ENCODE data around the gene LUZP2.
A peak's percentile ranks its signal among the peaks of the same experiment; 100 is the strongest.
"Not testable (repeated sequence)": the region's sequence is repeated elsewhere in the genome, so short reads cannot be mapped to it uniquely, and the experiment has no call there.

Gene LUZP2

DNA sequence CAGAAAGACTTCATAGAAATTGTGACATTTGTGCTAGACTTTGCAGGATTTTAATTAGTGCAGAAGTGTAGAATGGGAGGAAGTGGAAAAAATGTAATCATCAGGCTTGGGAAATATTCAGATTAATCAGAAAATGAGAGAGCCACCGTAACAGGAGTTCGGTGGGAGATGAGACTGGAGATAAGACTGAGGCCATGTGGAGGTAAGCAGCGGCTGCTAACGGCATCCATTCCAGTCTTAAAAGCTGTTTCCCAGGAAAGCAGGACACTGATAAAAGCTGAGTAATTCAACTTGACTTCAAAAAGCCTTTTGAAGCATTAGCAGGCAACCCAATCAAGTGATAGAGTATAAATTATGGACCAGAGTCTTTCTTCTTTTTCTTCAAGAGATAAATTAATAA, 369.9 kb downstream of the LUZP2 start:
- no peaks in the 10 kb centered on the region for H3K36me3 ChIP-seq (ENCODE audit: control insufficient read depth in 5 of 5, insufficient read depth in 5 of 5, low read length in 5 of 5)
- no peak overlapping the region for H3K27ac ChIP-seq (ENCODE audit: low read depth, low read length)
- H3K4me1 ChIP-seq (ENCODE audit: control insufficient read depth in 5 of 5, insufficient read depth in 5 of 5, low read length in 5 of 5): peaks cover 0 to 16% (median 0%) of the 10 kb centered on the region in 5 donors
- peaks cover 0 to 8% (median 3%) of the 10 kb centered on the region in 5 donors for H3K9me3 ChIP-seq (ENCODE audit: control insufficient read depth in 5 of 5, low read length in 5 of 5)
- H3K27me3 ChIP-seq (ENCODE audit: control insufficient read depth in 5 of 5, insufficient read depth in 4 of 5, low read length in 5 of 5): no peaks in the 10 kb centered on the region
- H3K9ac ChIP-seq (ENCODE audit: low read length in 5 of 5): no peak overlapping the region
- H3K4me3 ChIP-seq (ENCODE audit: low read depth in 1 of 5, low read length in 5 of 5): no peak overlapping the region

DNA sequence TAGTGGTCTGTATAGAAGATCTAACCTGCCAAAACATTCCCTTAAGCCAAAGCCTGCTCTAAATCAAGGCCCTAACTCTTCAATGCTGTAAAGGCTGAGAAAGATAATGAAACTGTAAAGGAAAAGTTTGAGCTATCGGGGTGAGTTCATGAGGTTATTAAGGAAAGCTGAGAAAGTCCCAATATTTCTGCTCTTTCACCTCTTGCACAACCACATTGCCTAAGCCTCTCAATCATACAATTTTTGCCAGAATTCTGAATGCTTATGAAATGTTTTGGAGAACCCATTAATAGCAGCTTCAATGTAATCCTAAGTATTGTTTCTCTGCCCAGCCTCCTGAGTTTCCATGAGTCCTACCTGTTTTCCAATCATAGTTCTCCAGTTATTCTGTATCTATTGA, 373.2 kb downstream of the LUZP2 start:
- Histone ChIP-seq H3K27me3 (ENCODE audit: control insufficient read depth in 5 of 5, insufficient read depth in 4 of 5, low read length in 5 of 5) (no peaks in the 10 kb centered on the region), H3K36me3 (ENCODE audit: control insufficient read depth in 5 of 5, insufficient read depth in 5 of 5, low read length in 5 of 5) (no peaks in the 10 kb centered on the region), H3K4me3 (ENCODE audit: low read depth in 1 of 5, low read length in 5 of 5) (no peak overlapping the region), H3K27ac (ENCODE audit: low read depth, low read length) (peak overlapping the region; percentile 55), H3K9me3 (ENCODE audit: control insufficient read depth in 5 of 5, low read length in 5 of 5) (peaks cover 0 to under 1% (median 0%) of the 10 kb centered on the region in 5 donors), H3K4me1 (ENCODE audit: control insufficient read depth in 5 of 5, insufficient read depth in 5 of 5, low read length in 5 of 5) (peaks cover 0 to 36% (median 11%) of the 10 kb centered on the region in 5 donors), H3K9ac (ENCODE audit: low read length in 5 of 5) (peak overlapping the region in 2 of 5 donors; percentile 7 to 17)

DNA sequence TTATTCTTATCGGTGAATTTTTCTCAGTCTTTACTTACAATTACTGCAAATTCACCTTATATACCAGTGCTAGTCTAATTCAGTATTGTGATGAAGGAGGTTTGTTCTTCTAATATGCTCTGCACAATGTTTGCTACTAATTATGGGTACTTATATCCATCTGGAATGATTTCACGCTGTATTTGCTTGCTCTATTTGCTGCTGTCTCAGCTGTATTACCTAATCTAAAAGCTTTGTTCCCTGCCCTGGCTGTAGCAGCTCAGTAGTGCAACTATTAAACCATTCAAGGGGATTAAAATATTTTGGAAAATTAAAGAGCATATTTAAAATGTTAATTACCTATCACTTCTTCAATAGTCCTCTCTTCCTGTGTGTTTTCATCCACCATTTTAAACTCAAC, 375.3 kb downstream of the LUZP2 start:
- Histone ChIP-seq H3K4me3 (ENCODE audit: low read depth in 1 of 5, low read length in 5 of 5) (no peak overlapping the region), H3K36me3 (ENCODE audit: control insufficient read depth in 5 of 5, insufficient read depth in 5 of 5, low read length in 5 of 5) (no peaks in the 10 kb centered on the region), H3K4me1 (ENCODE audit: control insufficient read depth in 5 of 5, insufficient read depth in 5 of 5, low read length in 5 of 5) (peaks cover 0 to 36% (median 11%) of the 10 kb centered on the region in 5 donors), H3K27ac (ENCODE audit: low read depth, low read length) (no peak overlapping the region), H3K27me3 (ENCODE audit: control insufficient read depth in 5 of 5, insufficient read depth in 4 of 5, low read length in 5 of 5) (no peaks in the 10 kb centered on the region), H3K9me3 (ENCODE audit: control insufficient read depth in 5 of 5, low read length in 5 of 5) (no peaks in the 10 kb centered on the region), H3K9ac (ENCODE audit: low read length in 5 of 5) (no peak overlapping the region)

DNA sequence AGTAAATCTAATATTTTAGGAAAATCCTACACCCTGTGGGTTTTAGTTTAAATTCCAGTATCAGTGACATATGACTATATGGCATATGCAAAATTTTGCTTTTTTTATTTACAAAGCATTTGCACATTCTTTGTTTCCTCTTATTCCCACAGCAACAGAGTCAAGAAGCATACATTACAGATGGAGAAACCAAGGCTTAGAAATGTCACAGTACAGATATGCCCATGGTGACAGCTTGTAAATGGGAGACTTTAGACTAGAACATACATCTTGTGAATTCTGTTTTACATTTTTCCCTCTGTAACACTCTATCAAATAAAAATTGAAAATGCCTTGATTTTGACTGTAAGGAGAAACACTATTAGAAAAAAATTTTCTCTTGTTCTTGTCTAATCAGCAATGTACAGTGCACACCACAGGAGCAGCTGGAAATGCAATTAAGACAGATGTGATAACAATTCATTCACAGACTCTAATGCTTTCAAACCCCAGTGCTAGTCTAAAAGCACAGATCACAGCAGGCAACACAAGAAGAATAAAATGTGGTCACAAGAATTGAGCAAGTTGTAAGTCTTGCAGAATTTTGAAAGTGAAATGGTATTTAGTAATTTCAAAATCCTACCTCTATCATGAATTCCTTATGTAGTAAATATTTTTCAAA, 375.9 kb downstream of the LUZP2 start:
- peaks cover 0 to 36% (median 11%) of the 10 kb centered on the region in 5 donors for H3K4me1 ChIP-seq (ENCODE audit: control insufficient read depth in 5 of 5, insufficient read depth in 5 of 5, low read length in 5 of 5)
- H3K27ac ChIP-seq (ENCODE audit: low read depth, low read length): no peak overlapping the region
- H3K9ac ChIP-seq (ENCODE audit: low read length in 5 of 5): peak overlapping the region in 1 of 5 donors; percentile 16
- no peaks in the 10 kb centered on the region for H3K9me3 ChIP-seq (ENCODE audit: control insufficient read depth in 5 of 5, low read length in 5 of 5)
- H3K36me3 ChIP-seq (ENCODE audit: control insufficient read depth in 5 of 5, insufficient read depth in 5 of 5, low read length in 5 of 5): no peaks in the 10 kb centered on the region
- H3K4me3 ChIP-seq (ENCODE audit: low read depth in 1 of 5, low read length in 5 of 5): no peak overlapping the region
- no peaks in the 10 kb centered on the region for H3K27me3 ChIP-seq (ENCODE audit: control insufficient read depth in 5 of 5, insufficient read depth in 4 of 5, low read length in 5 of 5)

DNA sequence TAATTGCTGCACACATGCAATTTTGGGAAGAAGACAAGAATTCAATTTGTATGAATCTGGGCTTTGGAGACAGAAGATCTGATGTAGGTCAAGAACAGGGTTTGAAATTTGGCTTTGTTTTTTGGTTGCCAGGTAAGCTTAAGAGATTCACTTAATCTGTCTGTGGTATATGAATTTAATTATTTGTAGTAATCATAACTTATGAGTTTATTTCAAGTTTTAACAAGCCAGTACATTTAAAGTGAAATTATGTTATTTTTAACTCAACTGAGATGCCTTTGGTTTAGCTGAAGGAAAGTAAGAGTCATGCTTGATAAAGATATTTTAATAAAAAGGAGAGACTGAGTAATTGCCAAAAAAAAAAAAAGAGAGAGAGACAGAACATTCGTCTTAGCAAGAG, 384.1 kb downstream of the LUZP2 start:
- Histone ChIP-seq H3K9ac (ENCODE audit: low read length in 5 of 5) (no peak overlapping the region), H3K4me3 (ENCODE audit: low read depth in 1 of 5, low read length in 5 of 5) (no peak overlapping the region), H3K36me3 (ENCODE audit: control insufficient read depth in 5 of 5, insufficient read depth in 5 of 5, low read length in 5 of 5) (no peaks in the 10 kb centered on the region), H3K27ac (ENCODE audit: low read depth, low read length) (no peak overlapping the region), H3K4me1 (ENCODE audit: control insufficient read depth in 5 of 5, insufficient read depth in 5 of 5, low read length in 5 of 5) (no peaks in the 10 kb centered on the region), H3K27me3 (ENCODE audit: control insufficient read depth in 5 of 5, insufficient read depth in 4 of 5, low read length in 5 of 5) (no peaks in the 10 kb centered on the region), H3K9me3 (ENCODE audit: control insufficient read depth in 5 of 5, low read length in 5 of 5) (no peaks in the 10 kb centered on the region)

DNA sequence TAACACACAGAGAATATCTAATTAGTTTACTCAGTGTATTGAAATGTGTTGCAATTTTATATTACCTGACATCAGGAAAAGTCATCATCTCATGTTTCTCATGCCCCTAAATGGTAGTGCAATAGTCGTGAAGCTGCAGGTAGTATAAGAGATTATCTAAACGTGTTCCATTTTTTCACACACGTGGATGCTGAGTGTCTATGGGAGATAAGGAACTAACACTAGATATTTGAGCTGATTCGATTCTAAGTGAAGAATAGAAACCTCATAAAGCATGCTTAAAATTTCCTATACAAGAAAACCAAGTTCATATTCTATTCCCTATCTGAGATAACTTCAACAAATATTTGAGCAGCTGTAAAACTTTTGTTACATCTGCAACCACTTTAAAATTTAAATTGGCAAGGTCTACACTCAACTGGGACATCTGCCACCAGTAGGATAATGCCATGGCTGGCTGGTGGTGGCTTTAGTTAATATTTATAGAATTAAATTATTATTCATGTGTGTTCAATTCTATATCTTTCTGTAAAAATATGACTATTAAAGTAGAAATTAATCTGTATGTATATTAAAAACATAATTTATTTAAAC, 388.8 kb downstream of the LUZP2 start:
- no peaks in the 10 kb centered on the region for H3K27me3 ChIP-seq (ENCODE audit: control insufficient read depth in 5 of 5, insufficient read depth in 4 of 5, low read length in 5 of 5)
- H3K36me3 ChIP-seq (ENCODE audit: control insufficient read depth in 5 of 5, insufficient read depth in 5 of 5, low read length in 5 of 5): no peaks in the 10 kb centered on the region

DNA sequence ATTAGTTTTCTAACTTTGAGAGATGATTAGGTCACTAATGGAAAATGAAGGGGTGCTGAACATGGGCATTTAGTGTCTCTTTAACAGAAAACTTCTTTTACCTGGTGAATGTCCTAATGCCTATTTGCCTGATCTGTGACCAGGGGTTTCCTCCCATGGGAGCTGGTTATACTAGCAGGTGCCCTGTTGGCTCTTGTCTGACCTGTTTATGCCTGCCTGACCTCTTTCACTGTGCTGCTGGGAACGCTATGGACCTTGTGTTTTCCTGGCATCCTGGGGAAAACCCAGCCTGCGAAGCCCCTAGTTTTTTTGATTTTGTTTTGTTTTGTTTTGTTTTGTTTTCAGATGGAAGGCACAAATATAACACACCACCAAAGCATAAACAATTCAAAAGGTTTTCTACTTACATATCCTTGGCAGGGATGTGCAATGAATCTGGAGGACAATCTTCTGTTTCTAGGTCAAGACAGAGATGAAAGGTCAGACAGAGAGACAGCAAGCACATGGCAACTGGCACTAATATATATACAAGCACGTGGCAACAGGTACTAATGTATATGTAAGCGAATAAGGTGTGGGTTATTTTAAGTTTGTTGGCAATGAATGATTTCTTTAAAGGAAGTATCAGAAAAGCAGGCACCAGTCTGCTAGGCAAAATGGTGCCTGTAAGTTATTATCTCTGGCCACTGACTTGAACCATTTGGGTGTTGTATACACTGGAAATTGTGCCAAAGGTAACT, 390.2 kb downstream of the LUZP2 start:
- no peak overlapping the region for H3K27ac ChIP-seq (ENCODE audit: low read depth, low read length)
- H3K4me1 ChIP-seq (ENCODE audit: control insufficient read depth in 5 of 5, insufficient read depth in 5 of 5, low read length in 5 of 5): no peaks in the 10 kb centered on the region
- no peak overlapping the region for H3K9ac ChIP-seq (ENCODE audit: low read length in 5 of 5)
- H3K27me3 ChIP-seq (ENCODE audit: control insufficient read depth in 5 of 5, insufficient read depth in 4 of 5, low read length in 5 of 5): no peaks in the 10 kb centered on the region
- H3K9me3 ChIP-seq (ENCODE audit: control insufficient read depth in 5 of 5, low read length in 5 of 5): no peaks in the 10 kb centered on the region
- no peak overlapping the region for H3K4me3 ChIP-seq (ENCODE audit: low read depth in 1 of 5, low read length in 5 of 5)
- H3K36me3 ChIP-seq (ENCODE audit: control insufficient read depth in 5 of 5, insufficient read depth in 5 of 5, low read length in 5 of 5): no peaks in the 10 kb centered on the region

More for the DNA sequence above, 388.8 kb downstream of the LUZP2 start:
- Histone ChIP-seq H3K9me3 (ENCODE audit: control insufficient read depth in 5 of 5, low read length in 5 of 5) (no peaks in the 10 kb centered on the region), H3K4me3 (ENCODE audit: low read depth in 1 of 5, low read length in 5 of 5) (no peak overlapping the region), H3K4me1 (ENCODE audit: control insufficient read depth in 5 of 5, insufficient read depth in 5 of 5, low read length in 5 of 5) (no peaks in the 10 kb centered on the region), H3K9ac (ENCODE audit: low read length in 5 of 5) (no peak overlapping the region), H3K27ac (ENCODE audit: low read depth, low read length) (no peak overlapping the region)

DNA sequence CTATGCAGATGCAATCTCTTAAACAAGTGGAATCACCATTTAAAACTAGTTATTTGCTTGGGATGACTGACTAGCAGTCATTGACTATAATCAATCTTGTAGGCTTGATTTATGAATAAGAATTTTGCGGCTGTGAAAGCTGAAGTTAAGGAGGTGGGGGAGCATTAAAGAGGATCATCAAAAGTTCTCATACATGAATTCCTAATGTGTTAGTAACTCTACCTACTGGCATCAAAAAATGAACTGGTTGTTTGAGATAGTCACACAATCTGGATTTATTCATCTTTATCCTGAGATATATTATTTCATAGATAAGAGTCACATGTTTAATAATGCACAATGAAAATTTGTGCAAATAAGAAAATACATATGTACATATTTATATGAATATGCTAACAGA, 393.6 kb downstream of the LUZP2 start:
- H3K4me1 ChIP-seq (ENCODE audit: control insufficient read depth in 5 of 5, insufficient read depth in 5 of 5, low read length in 5 of 5): no peaks in the 10 kb centered on the region
- H3K9me3 ChIP-seq (ENCODE audit: control insufficient read depth in 5 of 5, low read length in 5 of 5): no peaks in the 10 kb centered on the region

DNA sequence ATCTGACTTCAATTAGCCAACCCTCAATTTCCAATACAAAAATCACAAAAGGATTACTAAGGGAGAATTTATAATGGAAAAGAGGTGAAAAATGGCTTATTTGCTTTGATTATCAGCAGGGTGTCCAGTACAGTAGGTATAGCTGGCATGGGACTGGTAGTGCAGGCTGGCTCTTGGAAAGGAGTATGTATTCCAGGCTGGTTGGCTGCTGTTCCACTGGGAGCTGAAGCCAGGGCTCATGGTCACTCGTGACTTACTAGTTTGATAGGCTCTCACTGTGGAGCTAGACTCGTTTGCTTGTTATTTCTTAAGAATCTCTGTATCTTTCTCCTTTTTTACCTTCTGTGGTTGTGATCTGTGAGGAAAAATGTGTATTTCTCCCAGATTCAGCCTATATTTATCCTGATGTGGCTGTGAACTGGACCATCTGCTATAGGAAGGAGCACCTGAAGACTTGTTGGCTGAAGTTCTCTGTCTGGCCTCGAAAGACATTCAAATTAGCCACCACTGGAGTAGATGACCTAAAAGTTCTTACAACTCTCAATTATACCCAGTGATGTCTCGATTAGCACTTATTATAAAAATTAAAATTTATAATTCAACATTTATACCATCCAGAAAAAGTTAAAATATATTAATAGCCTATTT, 395.1 kb downstream of the LUZP2 start:
- not testable (repeated sequence) for H3K4me1 ChIP-seq (ENCODE audit: control insufficient read depth in 5 of 5, insufficient read depth in 5 of 5, low read length in 5 of 5); H3K9me3 ChIP-seq (ENCODE audit: control insufficient read depth in 5 of 5, low read length in 5 of 5); H3K27ac ChIP-seq (ENCODE audit: low read depth, low read length); H3K36me3 ChIP-seq (ENCODE audit: control insufficient read depth in 5 of 5, insufficient read depth in 5 of 5, low read length in 5 of 5); H3K4me3 ChIP-seq (ENCODE audit: low read depth in 1 of 5, low read length in 5 of 5); H3K9ac ChIP-seq (ENCODE audit: low read length in 5 of 5); H3K27me3 ChIP-seq (ENCODE audit: control insufficient read depth in 5 of 5, insufficient read depth in 4 of 5, low read length in 5 of 5)

More for the DNA sequence above, 393.6 kb downstream of the LUZP2 start:
- no peak overlapping the region for H3K27ac ChIP-seq (ENCODE audit: low read depth, low read length)
- H3K27me3 ChIP-seq (ENCODE audit: control insufficient read depth in 5 of 5, insufficient read depth in 4 of 5, low read length in 5 of 5): no peaks in the 10 kb centered on the region
- H3K36me3 ChIP-seq (ENCODE audit: control insufficient read depth in 5 of 5, insufficient read depth in 5 of 5, low read length in 5 of 5): no peaks in the 10 kb centered on the region
- H3K9ac ChIP-seq (ENCODE audit: low read length in 5 of 5): no peak overlapping the region
- H3K4me3 ChIP-seq (ENCODE audit: low read depth in 1 of 5, low read length in 5 of 5): no peak overlapping the region
